ENCODE measurements around the gene PLEKHH2.
A peak's percentile ranks its signal among the peaks of the same experiment; 100 is the strongest.
"Not testable (repeated sequence)": the region's sequence is repeated elsewhere in the genome, so short reads cannot be mapped to it uniquely, and the experiment has no call there.

PLEKHH2 gene

DNA sequence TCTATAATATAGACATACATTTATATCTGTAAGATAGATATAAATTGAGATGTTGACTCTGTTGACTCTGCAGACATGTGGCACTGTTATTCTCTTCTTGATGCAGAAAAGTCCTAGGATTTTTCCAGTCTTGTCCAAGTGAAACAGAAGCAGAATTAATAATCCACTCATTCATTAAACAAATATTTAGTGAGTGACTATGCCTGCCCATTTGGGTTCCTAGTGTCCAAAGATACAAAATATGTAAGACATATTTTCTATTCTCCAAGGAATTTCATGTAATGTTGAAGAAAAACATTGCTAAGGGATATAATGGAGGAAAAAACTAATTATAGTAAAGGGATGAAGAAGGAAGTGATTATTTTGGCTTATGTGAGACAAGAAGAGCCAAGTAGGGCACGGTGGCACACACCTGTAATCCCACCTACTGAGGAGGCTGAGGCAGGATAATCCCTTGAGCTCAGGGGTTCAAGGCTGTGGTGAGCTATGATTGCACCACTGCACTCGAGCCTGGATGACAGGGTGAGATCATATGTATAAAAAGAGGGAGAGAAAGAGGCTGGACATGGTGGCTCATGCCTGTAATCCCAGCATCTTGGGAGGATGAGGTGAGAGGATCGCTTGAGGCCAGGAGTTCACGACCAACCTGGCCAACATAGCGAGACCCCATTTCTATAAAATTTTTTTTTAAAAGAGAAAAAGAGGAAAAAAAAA lies 19.9 kb upstream of the PLEKHH2 start:
- TF ChIP-seq, protein P1, sequence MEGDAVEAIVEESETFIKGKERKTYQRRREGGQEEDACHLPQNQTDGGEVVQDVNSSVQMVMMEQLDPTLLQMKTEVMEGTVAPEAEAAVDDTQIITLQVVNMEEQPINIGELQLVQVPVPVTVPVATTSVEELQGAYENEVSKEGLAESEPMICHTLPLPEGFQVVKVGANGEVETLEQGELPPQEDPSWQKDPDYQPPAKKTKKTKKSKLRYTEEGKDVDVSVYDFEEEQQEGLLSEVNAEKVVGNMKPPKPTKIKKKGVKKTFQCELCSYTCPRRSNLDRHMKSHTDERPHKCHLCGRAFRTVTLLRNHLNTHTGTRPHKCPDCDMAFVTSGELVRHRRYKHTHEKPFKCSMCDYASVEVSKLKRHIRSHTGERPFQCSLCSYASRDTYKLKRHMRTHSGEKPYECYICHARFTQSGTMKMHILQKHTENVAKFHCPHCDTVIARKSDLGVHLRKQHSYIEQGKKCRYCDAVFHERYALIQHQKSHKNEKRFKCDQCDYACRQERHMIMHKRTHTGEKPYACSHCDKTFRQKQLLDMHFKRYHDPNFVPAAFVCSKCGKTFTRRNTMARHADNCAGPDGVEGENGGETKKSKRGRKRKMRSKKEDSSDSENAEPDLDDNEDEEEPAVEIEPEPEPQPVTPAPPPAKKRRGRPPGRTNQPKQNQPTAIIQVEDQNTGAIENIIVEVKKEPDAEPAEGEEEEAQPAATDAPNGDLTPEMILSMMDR (IDR thresholded peaks at IDR 0.05; ENCODE audit: insufficient read depth, low read depth, low read length, missing control alignments) = no peak
- H3K4me3 ChIP-seq (ENCODE audit: low read depth, low read length) = no peak overlapping the region
- no peak for DNase-seq (ENCODE audit: low read depth)

DNA sequence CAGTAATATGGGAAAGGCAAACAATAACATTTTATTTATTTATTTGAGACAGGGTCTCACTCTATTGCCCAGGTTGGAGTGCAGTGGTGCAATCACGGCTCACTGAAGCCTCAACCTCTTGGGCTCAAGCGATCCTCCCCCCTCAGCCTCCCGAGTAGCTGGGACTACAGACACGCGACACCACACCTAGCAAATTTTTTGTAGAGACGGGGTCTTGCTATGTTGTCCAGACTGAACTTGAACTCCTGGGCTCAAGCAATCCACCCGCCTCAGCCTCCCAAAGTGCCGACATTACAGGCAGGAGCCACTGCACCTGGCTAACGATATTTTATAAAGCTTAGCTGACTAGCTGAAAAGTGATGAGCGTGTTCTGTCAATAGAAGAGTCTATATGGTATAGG lies 17.5 kb upstream of the PLEKHH2 start:
- DNase-seq (ENCODE audit: low read depth) = no peak
- H3K4me3 ChIP-seq (ENCODE audit: low read depth, low read length) = no peak overlapping the region
- TF ChIP-seq, protein P1 (IDR thresholded peaks at IDR 0.05; ENCODE audit: insufficient read depth, low read depth, low read length, missing control alignments) = no peak

DNA sequence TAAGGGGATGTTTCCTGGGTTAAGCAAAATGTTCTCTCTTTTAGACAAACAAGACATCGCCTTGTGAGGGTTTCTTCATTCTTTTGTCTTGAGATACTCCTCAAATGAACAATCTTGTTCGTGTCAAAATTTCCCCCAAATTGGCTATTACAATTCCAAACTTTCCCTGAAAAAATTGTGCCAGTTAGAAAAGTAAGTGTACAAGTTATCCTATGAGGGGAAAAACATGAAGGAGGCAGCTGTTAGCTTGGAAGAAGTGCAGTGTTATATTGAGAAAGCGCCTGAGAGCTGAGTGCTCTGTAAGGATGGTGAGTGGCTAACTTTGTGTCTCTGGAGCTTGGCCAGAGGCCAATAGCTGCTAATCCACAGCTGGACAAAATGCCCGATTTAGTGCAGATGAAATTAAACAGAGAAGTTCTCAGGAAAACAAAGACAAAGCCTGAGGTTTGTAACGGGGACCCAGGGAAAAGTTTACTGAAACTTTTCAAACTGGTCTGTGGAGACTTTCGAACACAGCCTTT lies 14.1 kb upstream of the PLEKHH2 start:
- no peak for DNase-seq (ENCODE audit: low read depth)
- no peak overlapping the region for H3K4me3 ChIP-seq (ENCODE audit: low read depth, low read length)
- TF ChIP-seq, protein P1 (IDR thresholded peaks at IDR 0.05; ENCODE audit: insufficient read depth, low read depth, low read length, missing control alignments) = no peak

DNA sequence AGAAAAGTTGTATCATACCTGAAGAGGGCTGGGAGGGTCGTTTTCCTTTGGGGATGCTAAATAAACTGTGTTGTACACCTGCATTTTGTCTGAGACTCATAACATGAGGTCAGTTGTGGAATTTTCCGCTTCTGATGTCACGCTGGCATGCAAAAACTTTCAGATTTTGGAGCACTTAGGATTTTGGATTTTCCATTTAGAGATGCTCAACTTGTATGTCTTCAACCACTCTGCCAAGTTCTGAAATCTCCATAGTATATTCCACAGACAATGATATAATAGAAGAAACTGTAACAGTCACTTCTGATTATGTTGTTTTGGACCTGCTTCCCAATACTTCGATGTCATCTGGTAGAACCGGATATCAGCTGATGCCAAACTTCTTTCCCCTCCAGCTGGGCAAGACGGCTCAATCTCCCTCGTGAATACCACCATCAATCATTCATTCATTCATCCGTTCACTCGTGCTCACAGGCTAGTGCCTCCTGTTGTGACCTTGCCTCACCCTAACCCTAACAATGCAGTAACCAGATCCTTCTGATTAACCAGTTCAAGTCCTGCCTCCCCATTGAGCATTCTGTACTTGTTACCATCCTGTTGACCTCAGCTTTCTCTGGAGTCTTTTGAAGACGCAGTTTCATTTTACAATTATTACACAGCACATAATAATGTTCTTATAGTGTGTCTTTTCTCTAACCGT lies 5.3 kb upstream of the PLEKHH2 start:
- H3K4me3 ChIP-seq (ENCODE audit: low read depth, low read length) = no peak overlapping the region
- TF ChIP-seq, protein P1 (IDR thresholded peaks at IDR 0.05; ENCODE audit: insufficient read depth, low read depth, low read length, missing control alignments) = no peak
- no peak for DNase-seq (ENCODE audit: low read depth)

DNA sequence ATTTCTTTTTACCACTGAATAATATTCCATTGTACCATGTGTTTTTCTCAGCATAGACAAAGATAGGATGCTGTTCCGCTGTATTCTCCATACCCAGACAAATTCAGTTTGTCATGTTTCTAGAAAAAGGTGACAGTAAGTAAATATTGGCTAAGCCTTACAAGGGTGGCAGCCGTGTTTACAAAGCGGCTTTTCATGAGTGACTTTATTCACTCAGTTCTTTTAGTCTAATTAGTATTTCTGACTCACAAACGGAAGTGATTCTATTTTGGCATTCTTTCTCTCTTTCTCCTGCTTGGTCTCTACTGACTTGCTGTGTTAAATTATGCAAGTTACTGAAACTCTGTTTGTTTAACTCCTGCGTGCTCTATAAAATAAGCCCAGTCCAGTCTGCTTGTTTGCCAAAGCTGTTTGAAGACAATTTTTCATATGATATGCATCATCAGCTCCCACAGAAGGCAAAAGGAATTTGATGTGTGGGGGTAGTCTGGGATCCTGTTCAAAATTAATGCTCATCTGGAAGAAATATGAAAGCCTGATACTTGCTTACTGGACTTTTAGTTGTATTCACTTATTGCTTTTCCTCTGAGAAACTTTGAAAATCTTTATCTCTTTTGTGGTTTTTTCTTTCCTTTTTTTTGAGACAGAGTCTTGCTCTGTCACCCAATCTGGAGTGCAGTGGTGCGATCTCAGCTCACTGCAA lies 2.3 kb upstream of the PLEKHH2 start:
- H3K4me3 ChIP-seq (ENCODE audit: low read depth, low read length) = no peak overlapping the region
- no peak for DNase-seq (ENCODE audit: low read depth)
- TF ChIP-seq, protein P1 (IDR thresholded peaks at IDR 0.05; ENCODE audit: insufficient read depth, low read depth, low read length, missing control alignments) = no peak

DNA sequence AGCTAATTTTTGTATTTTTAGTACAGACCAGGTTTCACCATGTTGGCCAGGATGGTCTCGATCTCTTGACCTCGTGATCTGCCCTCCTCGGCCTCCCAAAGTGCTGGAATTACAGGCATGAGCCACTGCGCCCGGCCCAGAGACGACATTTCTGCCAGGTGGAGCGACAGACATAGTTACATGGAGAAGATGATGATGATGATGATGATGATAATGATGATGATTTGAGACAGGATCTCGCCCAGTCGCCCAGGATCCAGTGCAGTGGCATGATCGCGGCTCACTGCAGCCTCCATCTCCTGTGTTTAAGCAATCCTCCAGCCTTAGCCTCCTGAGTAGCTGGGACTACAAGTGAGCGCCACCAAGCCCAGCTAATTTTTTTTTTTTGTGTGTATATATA lies 907 bp upstream of the PLEKHH2 start:
- H3K4me3 ChIP-seq (ENCODE audit: low read depth, low read length); DNase-seq (ENCODE audit: low read depth): not testable (repeated sequence)

DNA sequence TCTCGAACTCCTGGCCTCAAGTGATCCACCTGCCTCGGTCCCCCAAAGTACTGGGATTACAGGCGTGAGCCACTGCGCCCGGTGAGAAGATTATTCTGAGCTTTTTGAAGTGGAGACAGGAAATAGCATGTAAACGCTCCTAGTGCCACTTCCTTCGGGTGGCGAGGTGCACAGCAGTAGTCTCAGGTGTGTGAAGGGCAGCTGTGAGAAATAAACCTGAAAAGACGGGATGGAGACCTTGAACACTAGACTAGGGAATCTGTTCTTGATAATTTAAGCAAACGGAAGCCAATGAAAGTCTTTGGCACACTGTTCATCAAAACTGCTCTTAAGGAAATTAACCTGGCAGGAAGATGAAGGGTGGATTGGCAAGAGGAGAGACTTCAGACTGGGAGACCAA lies 439 bp upstream of the PLEKHH2 start:
- DNase-seq (ENCODE audit: low read depth) = no peak
- TF ChIP-seq, protein P1 (IDR thresholded peaks at IDR 0.05; ENCODE audit: insufficient read depth, low read depth, low read length, missing control alignments) = no peak
- peak overlapping the region; percentile 48 for H3K4me3 ChIP-seq (ENCODE audit: low read depth, low read length)
